ENCODE results near the gene BLOC1S5. TPM values are rescaled to one million over a fixed set of nuclear protein-coding genes. Genes with fewer than 3 reads are reported as not detected.
A peak's percentile ranks its signal among the peaks of the same experiment; 100 is the strongest.

Gene BLOC1S5, protein sequence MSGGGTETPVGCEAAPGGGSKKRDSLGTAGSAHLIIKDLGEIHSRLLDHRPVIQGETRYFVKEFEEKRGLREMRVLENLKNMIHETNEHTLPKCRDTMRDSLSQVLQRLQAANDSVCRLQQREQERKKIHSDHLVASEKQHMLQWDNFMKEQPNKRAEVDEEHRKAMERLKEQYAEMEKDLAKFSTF
- total RNA-seq, result 10 to 100 TPM; 10.7 to 15.3 (median 11.6) TPM

DNA sequence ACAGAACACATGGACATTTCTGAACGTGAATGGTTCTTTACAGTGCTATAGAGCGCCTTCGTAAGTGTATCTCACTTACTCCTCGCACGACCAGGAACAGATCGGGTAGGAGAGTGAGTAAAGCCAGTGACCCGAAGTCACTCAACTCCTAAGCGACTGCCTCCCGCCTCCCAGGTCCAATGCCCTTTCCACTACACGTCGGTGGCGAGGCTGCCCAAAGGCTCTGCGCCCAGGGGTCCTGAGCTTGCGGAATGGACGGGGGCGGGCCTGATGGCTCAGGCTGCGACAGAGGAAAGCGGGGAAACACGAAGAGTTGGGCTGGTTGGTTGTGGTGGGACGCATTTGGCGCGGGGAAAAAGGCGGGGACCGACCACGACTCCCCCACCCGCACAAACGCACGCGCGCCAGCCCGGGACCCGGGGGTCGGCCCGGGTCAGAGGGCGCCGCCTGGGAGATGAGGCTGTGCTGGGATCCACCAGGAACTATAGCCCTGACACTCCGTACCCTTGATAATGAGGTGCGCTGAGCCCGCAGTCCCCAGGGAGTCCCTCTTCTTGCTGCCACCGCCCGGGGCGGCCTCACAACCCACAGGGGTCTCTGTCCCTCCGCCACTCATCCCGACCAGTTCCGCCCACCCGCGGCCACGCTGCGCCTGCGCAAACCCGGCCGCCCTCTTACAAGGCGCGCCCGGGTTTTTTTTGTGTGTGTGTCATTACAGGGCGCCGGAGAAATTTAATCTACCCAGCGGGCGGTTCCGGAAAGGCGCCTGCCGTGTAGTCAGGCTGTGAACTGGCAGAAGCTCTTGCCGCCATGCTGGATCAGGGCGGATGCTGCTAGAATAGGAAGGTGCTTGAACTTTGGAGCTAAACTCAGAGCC, at the start of gene BLOC1S5:
Gene BLOC1S5, minus strand, starts transcription at position 629 of the 877 bp plus-strand sequence. Its CDS starts 13 bp downstream, at position 616.
- H3K4me3 ChIP-seq, result peak within 1 kb of the TSS; percentile 54 to 84 (median 68)
- peak within 1 kb of the TSS; percentile 47 to 93 (median 87) for H3K27ac ChIP-seq
- TF ChIP-seq EP300 (IDR thresholded peaks at IDR 0.05) (peak; percentile 83 to 88), POLR2A (IDR thresholded peaks at IDR 0.05) (peak; percentile 46 to 71)
- TF ChIP-seq, protein P1, sequence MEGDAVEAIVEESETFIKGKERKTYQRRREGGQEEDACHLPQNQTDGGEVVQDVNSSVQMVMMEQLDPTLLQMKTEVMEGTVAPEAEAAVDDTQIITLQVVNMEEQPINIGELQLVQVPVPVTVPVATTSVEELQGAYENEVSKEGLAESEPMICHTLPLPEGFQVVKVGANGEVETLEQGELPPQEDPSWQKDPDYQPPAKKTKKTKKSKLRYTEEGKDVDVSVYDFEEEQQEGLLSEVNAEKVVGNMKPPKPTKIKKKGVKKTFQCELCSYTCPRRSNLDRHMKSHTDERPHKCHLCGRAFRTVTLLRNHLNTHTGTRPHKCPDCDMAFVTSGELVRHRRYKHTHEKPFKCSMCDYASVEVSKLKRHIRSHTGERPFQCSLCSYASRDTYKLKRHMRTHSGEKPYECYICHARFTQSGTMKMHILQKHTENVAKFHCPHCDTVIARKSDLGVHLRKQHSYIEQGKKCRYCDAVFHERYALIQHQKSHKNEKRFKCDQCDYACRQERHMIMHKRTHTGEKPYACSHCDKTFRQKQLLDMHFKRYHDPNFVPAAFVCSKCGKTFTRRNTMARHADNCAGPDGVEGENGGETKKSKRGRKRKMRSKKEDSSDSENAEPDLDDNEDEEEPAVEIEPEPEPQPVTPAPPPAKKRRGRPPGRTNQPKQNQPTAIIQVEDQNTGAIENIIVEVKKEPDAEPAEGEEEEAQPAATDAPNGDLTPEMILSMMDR (IDR thresholded peaks at IDR 0.05), result peak in 3 of 5 experiments; percentile 11 to 61 (median 36)
- H3K27me3 ChIP-seq, result no peaks in the 10 kb centered on the region
- H3K4me1 ChIP-seq, result peaks cover 0 to 20% (median 4%) of the 10 kb centered on the region in 4 donors
- peaks cover 0 to 25% (median 0%) of the 10 kb centered on the region in 3 donors for H3K36me3 ChIP-seq
- no peaks in the 10 kb centered on the region for H3K9me3 ChIP-seq
- peak; percentile 93 to 97 for DNase-seq (ENCODE audit: low spot score in 2 of 2)
- WGBS, 2 donors, result 0 to 1% methylated on average over 63 to 64 of the region's 64 CpGs

DNA sequence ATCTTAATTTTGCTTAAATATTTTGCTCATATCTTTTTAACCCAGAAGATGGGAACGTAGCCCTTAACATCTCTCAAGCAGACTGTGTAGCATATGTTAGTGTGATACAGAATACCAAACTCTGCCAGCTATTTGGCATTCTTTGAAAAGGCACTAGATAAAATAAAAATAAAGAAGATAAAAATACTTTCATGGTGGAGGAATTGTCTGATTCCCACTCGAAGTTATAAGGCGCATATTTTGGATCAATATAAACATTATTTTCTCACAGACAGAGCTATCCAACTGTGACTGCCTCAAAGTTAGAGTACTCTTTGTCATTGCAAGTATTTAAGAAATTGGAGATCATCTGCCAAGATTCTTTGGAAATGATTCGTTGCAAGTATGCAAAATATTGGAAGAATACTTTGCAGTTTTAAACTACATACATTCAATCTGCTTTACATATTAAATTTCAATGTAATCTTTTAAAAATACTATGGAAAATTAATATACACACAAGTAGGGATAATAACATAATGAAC, 49.0 kb upstream of the BLOC1S5 start:
- TF ChIP-seq, protein P1 (IDR thresholded peaks at IDR 0.05), result no peak
- TF ChIP-seq POLR2A (IDR thresholded peaks at IDR 0.05), result no peak
- no peak for TF ChIP-seq EP300 (IDR thresholded peaks at IDR 0.05)
- H3K27ac ChIP-seq, result no peak overlapping the region
- 48 to 53% methylated on average over 4 of the region's 4 CpGs for WGBS, 2 donors
- H3K4me1 ChIP-seq, result no peaks in the 10 kb centered on the region
- no peak for DNase-seq (ENCODE audit: low spot score in 2 of 2)
- H3K36me3 ChIP-seq, result no peaks in the 10 kb centered on the region
- peaks cover 0 to 11% of the 10 kb centered on the region in 2 donors for H3K27me3 ChIP-seq
- H3K4me3 ChIP-seq, result no peak overlapping the region
- peaks cover 0 to 4% (median 0%) of the 10 kb centered on the region in 4 donors for H3K9me3 ChIP-seq

DNA sequence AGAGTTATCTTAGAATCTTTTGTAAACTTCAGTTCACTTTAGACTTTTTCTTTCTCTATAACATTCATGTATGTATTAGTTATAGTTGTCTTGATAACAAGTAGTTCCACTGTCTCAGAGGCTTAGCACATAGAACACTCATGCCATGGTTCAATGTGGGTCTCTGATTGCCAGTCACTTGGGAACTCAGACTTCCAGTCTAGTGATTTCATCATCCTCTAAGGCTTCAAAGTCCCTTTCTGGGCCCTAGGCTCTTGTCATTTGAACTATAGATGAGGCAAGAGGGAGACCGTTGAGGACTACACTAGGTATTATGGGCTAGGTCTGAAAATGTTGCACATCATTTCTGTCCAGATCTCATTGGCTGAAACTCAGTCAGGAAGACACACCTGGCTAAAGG, 46.5 kb upstream of the BLOC1S5 start:
- peaks cover 0 to 21% of the 10 kb centered on the region in 2 donors for H3K27me3 ChIP-seq
- no peaks in the 10 kb centered on the region for H3K36me3 ChIP-seq
- no peak for DNase-seq (ENCODE audit: low spot score in 2 of 2)
- no peaks in the 10 kb centered on the region for H3K4me1 ChIP-seq
- H3K27ac ChIP-seq, result no peak overlapping the region
- TF ChIP-seq, protein P1 (IDR thresholded peaks at IDR 0.05), result no peak
- TF ChIP-seq POLR2A (IDR thresholded peaks at IDR 0.05) (no peak), EP300 (IDR thresholded peaks at IDR 0.05) (no peak)
- H3K4me3 ChIP-seq, result no peak overlapping the region
- H3K9me3 ChIP-seq, result peaks cover 0 to 2% (median 0%) of the 10 kb centered on the region in 4 donors
- 77 to 90% methylated on average over 1 of the region's 1 CpG for WGBS, 2 donors

DNA sequence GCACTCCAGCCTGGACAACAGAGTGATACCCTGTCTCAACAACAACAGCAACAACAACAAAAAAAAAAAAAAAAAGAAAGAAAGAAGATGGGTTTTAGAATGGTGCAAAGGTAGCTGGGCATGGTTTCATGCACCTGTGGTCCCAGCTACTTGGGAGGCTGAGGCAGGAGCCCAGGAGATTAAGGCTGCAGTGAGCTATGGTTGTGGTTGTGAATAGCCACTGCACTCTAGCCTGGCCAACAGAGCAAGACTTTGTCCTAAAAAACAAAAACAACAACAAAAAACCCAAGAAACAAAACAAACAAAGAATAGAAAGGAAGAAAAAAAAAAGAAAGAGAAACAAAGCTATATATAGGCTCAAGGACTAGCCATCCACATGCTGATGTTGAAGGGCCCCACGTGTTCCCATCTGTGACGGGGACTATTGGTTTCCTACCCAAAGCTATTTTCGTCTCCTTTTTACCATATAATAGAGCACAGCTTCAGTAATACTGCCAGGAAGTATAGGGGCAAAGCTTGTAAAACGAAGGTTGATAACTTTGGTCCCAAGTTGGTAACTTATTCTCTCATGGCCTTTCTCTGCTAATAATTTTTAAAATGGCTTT, 46.0 kb upstream of the BLOC1S5 start:
- WGBS, 2 donors, result 67 to 68% methylated on average over 4 of the region's 4 CpGs
- DNase-seq (ENCODE audit: low spot score in 2 of 2), result no peak
- Histone ChIP-seq H3K27me3 (peaks cover 0 to 21% of the 10 kb centered on the region in 2 donors), H3K9me3 (no peaks in the 10 kb centered on the region), H3K4me3 (no peak overlapping the region), H3K4me1 (no peaks in the 10 kb centered on the region), H3K27ac (no peak overlapping the region), H3K36me3 (no peaks in the 10 kb centered on the region)
- TF ChIP-seq, protein P1 (IDR thresholded peaks at IDR 0.05), result no peak
- TF ChIP-seq POLR2A (IDR thresholded peaks at IDR 0.05) (no peak), EP300 (IDR thresholded peaks at IDR 0.05) (no peak)

Data from tibial nerve (tissue), 4 donors.